ENCODE measurements around the gene EXOSC1.
A peak's percentile ranks its signal among the peaks of the same experiment; 100 is the strongest.
"Not testable (repeated sequence)": the region's sequence is repeated elsewhere in the genome, so short reads cannot be mapped to it uniquely, and the experiment has no call there.

Gene EXOSC1, protein sequence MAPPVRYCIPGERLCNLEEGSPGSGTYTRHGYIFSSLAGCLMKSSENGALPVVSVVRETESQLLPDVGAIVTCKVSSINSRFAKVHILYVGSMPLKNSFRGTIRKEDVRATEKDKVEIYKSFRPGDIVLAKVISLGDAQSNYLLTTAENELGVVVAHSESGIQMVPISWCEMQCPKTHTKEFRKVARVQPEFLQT

GRCh38 chr10:97445722-97446639 is at the start of gene EXOSC1, which contains the start of gene ZDHHC16:
Gene EXOSC1, minus strand, starts transcription at chr10:97446006. Its CDS starts 21 bp downstream, at chr10:97445985.
Gene ZDHHC16, plus strand, starts transcription at chr10:97446175. Its CDS starts 5,501 bp downstream, at chr10:97451676.
- DNase-seq (ENCODE audit: low read depth) = peak; percentile 81

DNA sequence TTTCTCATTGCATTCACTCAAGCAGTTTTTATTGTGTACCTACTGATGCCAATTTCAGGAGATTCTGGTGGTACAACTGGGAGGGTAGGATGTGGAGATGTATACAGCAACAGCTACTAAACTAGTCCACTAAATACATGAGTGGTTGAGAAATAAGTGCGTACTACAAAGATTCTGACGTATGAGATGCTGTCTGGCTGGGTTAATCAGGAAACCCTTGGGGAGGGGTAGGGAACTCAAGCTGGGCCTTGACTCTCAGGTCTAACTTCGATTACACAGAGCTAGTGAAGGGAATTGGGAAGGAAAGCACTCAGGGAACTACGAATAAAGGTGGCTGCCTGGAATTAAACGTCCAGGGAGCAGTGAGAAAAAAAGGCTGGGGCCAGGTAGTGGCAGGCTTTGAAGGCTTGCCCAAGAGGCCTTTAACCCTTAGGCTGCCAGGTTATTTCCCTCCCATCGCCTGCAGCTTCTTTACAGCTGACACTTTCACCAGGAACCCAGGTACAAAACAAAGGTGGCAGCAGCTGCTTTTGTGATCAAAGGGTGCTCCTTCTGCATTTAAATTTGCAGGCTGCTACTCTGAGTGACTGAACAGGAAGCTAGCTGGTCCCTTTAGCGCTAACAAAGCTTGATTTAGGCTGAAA is 49.2 kb upstream of the EXOSC1 start:
- no peak for DNase-seq (ENCODE audit: low read depth)

DNA sequence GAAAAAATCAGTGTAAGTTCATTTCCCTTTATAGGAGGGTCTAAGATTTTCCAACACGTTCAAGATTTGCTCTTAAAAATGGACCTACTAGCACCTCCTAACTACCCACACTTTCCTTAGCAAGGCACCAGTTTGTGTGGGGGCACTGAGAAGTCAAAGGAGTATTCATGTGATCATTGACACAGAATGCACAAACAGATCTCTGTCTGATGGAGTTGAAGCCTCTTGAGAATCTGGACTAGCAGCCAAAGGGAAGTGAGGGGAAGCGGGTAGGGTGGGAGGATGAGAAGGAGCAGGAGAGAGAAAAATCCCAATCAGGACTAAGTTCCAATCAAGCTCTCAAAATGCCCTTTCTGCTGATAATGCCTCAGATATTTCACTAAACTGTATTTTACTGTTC is 48.3 kb upstream of the EXOSC1 start:
- no peak for DNase-seq (ENCODE audit: low read depth)

GRCh38 chr10:97490592-97490991 is 44.8 kb upstream of the EXOSC1 start:
- DNase-seq (ENCODE audit: low read depth) = no peak

GRCh38 chr10:97485647-97486281 is 40.0 kb upstream of the EXOSC1 start:
- no peak for DNase-seq (ENCODE audit: low read depth)

DNA sequence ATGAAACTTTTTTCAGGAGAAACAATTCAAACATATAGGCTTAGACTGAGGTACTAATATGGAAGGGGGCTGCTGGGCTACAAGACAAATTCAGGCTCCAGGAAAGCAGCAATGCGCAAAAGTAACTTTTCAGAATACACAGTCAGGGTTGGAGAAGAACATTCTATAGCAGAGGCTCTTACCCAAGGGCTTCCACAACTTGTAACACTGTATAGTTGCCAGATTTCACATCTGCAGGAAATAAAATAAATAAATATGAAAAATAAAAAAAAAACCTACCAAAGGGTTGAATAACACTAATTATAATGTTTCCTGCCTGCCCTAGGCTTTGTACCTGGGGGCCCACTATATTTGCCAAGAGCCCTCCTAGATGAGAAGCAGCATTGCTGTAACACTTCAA is 38.1 kb upstream of the EXOSC1 start:
- no peak for DNase-seq (ENCODE audit: low read depth)

DNA sequence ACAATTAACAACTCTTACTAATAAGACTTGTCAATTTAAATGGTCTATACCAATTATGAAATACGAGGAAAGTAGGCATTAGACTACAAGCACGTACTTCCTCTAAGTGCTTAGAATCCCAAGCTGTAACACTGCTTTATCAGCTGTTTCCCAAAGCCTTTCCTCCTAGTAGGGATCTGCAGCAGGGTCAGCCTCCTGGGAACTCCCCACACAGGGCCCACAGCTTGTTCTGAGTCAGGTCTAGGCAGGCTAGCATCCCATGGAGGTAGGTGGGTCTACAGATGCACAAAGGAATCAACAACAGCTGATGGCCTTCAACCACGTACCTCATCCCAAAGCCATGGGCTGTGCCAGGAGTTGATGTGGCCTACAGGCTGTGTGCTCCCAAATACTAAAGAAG is 37.7 kb upstream of the EXOSC1 start:
- no peak for DNase-seq (ENCODE audit: low read depth)

GRCh38 chr10:97482381-97482780 is 36.6 kb upstream of the EXOSC1 start:
- no peak for DNase-seq (ENCODE audit: low read depth)

DNA sequence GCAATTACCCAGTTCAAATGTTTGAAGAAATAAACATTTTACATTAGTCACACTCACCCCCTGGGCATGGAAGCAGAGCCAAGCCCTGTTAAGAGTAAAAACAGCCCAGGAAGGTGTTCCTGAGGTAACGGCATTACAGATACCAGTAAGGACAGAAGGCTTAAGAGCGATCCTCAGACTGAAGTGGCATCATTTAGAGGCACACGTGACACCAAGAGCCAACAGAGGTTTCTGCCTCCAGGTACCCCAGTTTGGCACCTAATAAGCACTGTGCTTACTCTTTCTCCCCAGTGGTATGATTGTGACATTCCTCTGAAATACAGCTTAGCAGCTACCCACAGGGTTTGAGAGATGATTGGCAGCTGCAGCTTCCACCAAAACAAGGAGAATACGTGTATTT is 35.3 kb upstream of the EXOSC1 start:
- DNase-seq (ENCODE audit: low read depth) = no peak

- no peak for DNase-seq (ENCODE audit: low read depth)
Observed at GRCh38 chr10:97479939-97480338, 34.1 kb upstream of the EXOSC1 start.

DNA sequence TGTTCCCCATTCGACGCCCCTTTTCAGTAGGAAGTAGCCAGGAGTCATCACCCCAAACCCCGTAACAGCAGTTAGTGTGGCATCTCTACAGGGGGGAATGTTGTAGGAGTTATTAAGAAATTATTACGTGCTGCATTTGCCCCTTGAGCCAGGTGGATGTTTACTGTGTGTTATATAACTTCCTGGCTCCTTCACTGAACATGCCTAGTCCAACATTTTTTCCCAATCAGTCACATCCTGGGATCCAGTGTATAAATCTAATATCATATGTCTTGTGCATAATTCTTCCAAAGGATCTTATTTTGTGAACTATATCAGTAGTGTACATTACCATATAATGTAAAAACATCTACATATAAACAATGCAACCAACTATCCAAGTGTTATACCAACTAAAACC is 33.6 kb upstream of the EXOSC1 start:
- not testable (repeated sequence) for DNase-seq (ENCODE audit: low read depth)

- DNase-seq (ENCODE audit: low read depth) = no peak
Observed at GRCh38 chr10:97475936-97476594, 30.3 kb upstream of the EXOSC1 start.

GRCh38 chr10:97474918-97475317 is 29.1 kb upstream of the EXOSC1 start:
- DNase-seq (ENCODE audit: low read depth) = no peak

- not testable (repeated sequence) for DNase-seq (ENCODE audit: low read depth)
Observed at GRCh38 chr10:97468781-97469180, 23.0 kb upstream of the EXOSC1 start.

- DNase-seq (ENCODE audit: low read depth) = no peak
Observed at GRCh38 chr10:97468162-97468561, 22.4 kb upstream of the EXOSC1 start.

- DNase-seq (ENCODE audit: low read depth) = no peak
Observed at GRCh38 chr10:97466755-97467154, 20.9 kb upstream of the EXOSC1 start.

DNA sequence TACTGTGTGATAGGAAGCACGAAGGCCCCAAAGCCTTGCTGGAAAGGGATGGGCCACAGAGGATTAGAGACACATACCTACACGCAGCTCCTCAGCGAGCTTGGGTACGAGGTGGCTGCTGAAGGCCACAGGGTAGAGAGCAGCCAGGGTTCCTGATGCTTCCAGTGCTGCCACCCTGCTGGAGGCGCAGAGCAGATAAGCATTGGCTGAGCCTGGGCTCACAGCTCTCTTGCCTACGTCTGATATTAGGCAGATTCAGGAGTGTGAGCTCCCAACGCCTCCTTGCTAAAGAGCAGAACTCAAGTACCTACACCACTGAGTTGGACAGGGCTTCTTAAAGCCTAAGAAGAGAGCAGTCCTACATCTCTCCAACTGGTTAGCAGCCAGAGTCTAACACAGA is 20.2 kb upstream of the EXOSC1 start:
- no peak for DNase-seq (ENCODE audit: low read depth)

GRCh38 chr10:97464226-97464625 is 18.4 kb upstream of the EXOSC1 start:
- no peak for DNase-seq (ENCODE audit: low read depth)

GRCh38 chr10:97463363-97464132 is 17.7 kb upstream of the EXOSC1 start:
- no peak for DNase-seq (ENCODE audit: low read depth)

- no peak for DNase-seq (ENCODE audit: low read depth)
Observed at GRCh38 chr10:97462309-97462708, 16.5 kb upstream of the EXOSC1 start.

DNA sequence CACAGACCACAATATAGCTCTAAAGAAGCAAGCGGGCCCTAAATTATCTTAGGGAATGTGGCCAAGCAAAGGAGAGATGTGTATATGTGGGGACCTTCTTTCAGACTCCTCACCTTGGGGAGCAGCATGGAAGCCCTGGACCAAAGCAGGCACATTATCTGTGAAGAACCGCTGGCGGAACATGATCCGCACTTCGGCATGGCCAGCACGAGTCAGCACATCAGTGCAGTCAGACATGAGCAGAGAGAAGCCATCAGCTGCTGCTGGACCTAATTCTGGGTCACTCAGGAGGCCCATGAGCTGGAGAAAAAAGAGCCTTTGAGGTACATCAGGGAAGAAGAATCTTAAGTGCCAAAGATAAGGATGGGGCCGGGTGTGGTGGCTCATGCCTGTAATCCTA is 14.1 kb upstream of the EXOSC1 start:
- no peak for DNase-seq (ENCODE audit: low read depth)

Measured in stimulated activated CD8-positive, alpha-beta memory T cell treated with anti-CD3 and anti-CD28 coated beads, Interleukin-7, amount 100 ng/mL, for 24 hours (primary cell).